Epithelial cell of prostate (primary cell): Measurements from ENCODE around the gene GBE1.
A peak's percentile ranks its signal among the peaks of the same experiment; 100 is the strongest.
"Not testable (repeated sequence)": the region's sequence is repeated elsewhere in the genome, so short reads cannot be mapped to it uniquely, and the experiment has no call there.

Experiments used
- DNase-seq: peaks from one replicate; pipeline ENCODE4 v3.0.0-alpha.2; 2011; ENCODE audit warnings: low read depth, low spot score
- H3K27ac ChIP-seq: fragments of 450-650 bp; 2 replicates; pipeline ENCODE4 v1.5.1; 2017; ENCODE audit warnings: mild to moderate bottlenecking

Gene GBE1

DNA sequence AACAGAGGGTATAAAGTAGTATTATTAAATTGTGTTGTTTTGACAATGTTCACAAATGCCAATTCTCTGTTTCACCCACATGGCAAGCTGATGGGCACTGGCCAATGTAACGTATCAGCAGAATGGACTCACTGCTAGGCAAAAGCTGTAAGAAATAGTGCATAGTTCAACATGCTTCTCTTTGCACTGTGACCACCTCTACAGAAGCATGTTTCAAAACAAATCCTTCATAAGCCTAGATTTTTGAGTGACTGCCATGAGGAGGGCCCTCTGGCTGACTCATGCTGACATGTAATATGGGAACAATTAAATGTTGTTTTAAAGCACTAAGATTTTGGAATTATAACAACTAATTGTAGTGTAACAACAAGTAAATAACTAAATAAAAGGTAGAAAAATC is 3.2 kb downstream of the GBE1 start:
- DNase-seq, result no peak
- no peak overlapping the region for H3K27ac ChIP-seq

DNA sequence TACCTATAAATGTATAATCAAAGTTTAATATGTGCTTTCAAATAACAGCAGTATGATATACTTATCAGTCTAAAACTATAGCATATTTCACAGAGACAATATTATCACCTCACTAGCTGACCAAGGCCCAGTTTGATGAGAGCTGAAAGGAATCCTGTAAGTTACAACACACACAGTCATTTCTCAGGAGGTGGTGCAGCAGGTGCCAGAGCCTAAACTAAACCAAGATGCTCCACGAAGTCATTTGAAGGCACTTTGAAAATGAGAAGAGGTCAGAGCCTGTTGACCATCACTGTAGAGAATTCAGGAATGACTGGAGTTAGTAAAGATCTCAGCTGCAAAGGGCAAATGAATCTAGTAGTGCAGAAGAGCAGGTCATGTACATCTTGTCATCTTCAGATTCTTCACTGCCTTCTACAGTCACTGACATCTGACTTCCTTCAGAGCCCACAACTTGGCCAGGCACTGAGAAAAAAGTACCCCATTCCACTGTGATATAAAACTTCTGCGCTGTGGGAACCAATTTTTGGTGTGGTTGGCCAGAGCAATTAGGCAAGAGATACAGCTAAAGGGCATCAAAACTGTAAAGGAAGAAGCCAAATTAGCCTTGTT is 7.9 kb downstream of the GBE1 start:
- no peak overlapping the region for H3K27ac ChIP-seq
- DNase-seq, result no peak

DNA sequence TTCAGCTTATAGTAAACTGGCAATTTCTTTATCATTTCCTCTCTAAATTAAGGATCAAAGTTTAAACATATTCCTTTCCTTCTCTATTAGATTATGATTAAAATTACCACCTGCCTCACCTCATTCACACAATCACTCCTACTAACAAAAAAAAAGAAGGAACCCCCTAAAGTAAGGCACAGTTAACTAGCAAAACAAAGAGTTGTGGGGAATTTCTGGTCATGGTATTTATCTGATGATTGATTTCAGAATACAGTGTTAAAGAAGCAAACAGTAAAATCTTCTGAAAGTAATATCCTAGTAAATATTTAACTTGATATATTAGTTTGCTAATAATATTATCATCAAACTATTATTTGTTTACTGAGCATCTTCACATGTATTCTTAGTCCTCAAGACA is 8.8 kb downstream of the GBE1 start:
- no peak for DNase-seq
- no peak overlapping the region for H3K27ac ChIP-seq

DNA sequence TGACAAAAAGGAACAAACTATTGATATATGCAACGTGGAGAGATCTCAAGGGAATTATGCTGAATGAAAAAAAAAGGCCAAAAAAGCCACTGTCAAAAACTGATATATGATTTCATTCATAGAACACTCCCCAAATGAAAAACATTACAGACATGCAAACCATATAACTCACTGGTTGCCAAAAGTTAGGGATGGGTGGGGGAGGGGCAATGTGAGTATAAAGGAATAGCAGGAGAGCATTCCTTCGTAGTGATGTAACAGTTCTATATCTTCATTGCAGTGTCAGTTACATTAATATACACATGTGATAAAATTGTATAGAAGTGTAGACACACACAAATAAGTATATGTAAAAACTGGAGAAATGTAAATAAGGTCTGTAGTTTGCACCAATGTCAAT is 12.2 kb downstream of the GBE1 start:
- H3K27ac ChIP-seq, result no peak overlapping the region
- DNase-seq, result no peak

DNA sequence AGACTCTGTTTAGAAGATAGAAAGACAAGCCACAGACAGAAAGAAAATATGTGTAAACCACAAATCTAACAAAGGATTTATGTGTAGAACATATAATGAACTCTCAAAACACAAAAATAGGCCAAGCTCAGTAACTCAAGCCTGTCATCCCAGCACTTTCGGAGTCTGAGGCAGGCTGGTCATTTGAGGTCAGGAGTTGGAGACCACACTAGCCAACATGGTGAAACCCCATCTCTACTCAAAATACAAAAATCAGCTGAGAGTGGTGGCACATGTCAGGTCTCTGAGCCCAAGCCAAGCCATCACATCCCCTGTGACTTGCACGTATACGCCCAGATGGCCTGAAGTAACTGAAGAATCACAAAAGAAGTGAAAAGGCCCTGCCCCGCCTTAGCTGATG is 14.2 kb downstream of the GBE1 start:
- not testable (repeated sequence) for DNase-seq, H3K27ac ChIP-seq

DNA sequence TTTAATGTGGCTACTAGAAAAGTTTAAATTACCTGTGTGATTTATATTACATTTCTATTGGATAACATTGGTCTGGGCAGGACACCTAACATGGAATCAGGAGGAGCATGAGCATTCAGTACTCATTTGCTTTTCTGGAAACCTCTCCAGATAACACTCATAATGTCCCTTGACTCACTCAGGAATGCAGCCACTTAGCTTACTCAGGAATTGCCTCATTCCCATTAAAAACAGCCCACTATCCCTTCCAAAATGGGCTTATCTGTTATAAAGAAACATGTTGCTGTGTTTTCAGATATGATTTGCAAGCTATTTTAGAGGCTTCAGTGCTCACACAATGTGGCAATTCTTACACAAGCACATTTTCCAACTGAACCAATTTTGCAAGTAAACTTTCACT is 17.1 kb downstream of the GBE1 start:
- peak overlapping the region; percentile 94 for H3K27ac ChIP-seq
- DNase-seq, result peak; percentile 40

DNA sequence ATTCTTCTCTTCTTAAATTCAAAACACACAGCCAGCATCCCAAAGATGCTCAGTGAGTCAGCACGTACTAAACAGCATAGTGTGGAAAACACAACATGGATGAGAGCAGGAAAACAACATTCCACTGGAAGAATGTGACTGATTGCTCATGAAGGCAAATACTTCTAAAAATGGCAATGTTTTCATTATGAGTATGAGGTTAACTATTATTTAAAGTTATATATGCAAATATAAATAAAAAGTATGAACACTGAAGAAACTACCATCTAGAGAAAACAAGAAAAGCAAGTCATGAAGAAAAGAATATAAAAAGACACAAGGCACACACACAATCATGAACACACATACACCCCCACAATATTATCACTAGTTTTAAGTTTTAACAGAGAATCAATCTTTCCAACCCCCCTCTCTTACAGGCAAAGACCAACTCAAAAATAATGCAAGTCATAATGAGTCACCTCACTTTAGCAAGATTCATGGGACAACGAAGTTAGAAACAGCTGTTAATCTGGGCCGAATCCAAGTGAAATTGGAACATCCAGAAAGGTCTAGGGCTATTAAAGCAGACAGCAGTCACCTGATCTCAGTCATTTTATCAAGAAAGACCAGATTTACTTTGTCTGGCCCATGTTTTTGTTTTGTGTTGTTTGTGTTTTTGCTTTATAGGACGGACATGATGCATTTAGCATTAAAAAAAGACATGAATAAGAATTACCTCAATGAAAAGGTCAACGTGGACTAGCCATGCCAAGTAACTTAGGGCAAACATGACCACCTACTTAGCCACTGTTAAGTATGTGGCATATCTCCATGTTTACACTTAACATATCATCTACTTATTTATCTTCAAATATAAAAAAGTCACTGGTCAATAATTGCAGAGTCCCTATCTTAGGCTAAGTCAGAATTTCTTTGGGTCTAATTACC is 18.1 kb downstream of the GBE1 start:
- peak; percentile 45 for DNase-seq
- peak overlapping the region; percentile 94 for H3K27ac ChIP-seq

DNA sequence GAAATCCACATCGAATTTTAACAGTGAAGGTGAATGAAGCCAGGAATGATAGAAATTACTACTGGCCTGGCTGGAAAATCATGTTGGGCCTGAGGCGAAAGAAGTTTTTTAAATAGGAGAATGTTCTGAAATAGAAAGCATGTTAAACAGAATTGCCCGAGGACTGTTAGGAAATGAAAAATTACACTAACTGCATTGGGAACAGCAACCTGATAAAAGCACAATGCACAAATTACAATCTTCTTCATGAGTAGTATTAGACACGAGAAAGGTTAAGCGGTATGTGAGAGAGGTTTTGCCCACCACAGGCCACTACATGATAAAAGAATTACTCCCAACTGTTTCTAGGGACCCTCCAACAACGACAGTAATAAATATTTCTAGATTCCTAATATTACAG is 18.9 kb downstream of the GBE1 start:
- peak overlapping the region; percentile 94 for H3K27ac ChIP-seq
- no peak for DNase-seq

DNA sequence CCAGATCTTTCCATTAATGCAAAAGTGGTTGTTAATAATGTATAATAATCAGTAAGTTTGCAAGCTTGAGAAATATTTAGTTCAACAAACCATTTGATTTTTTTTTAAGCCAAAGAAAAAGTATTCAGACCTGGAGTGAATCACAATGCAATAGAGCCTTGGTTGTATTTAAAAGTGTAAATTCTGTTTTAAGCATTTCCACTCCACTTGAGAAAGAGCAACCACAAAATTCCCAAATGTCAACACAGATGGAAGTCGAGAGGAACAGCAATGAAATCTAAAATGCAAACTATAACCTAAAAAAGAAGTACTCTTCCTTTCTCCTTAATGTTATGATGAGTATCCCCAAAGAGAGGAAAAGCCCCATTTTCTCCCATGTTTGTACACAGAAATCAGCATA is 20.2 kb downstream of the GBE1 start:
- DNase-seq, result no peak
- H3K27ac ChIP-seq, result no peak overlapping the region

DNA sequence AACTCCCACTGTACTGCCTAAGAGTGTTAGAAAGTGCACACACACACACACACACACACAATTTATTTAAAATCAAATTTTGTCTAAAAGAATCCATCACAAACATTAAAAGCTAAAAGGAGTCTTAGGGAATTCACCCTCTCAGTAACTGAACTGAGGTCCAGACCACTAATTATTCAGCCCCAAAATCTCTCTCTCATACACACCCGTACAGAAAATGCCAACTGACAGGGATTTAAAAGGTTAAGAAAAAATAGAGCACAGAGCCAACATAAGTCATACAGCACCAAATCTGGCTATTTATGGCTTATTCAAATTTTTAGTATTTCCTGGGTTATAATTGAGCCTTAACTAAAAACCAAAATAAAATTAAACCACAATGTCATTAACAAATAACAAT is 20.7 kb downstream of the GBE1 start:
- no peak overlapping the region for H3K27ac ChIP-seq
- DNase-seq, result no peak

DNA sequence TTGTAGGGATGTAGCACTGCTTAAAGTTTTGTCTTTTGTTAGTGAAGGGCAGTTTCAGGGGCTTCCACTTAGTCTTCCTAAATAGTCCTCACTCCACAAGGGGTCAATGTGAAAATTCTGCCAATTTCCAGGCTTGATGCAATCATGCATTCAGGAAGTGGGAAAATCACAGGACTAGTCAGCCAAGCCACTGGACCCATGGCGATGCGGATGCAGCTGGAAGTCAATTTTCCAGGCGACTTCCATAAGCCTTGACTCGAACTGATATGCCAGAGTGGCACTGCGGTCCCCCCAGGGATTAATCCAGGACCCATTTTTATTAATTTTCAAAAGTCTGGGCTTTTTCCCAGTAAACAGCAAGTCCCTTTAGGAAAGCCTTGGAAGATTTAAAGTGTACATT is 26.1 kb downstream of the GBE1 start:
- DNase-seq, result no peak
- H3K27ac ChIP-seq, result peak overlapping the region; percentile 63

DNA sequence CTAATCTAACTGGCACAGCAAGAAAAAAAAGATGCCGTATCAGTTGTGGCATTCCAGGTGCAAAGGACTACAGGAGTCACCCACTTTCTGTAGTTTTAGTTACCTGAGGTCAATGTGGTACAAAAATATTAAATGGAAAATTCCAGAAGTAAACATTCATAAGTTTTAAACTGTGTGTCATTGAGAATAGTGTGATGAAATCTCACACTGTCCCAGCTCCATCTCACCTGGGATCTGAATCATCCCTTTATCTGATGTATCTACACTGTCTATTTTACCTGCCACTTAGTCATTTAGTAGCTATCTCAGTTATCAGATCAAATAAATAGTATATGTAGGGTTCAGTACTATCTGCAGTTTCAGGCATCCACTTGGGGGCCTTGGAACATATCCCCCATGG is 26.7 kb downstream of the GBE1 start:
- peak; percentile 43 for DNase-seq
- peak overlapping the region; percentile 63 for H3K27ac ChIP-seq

DNA sequence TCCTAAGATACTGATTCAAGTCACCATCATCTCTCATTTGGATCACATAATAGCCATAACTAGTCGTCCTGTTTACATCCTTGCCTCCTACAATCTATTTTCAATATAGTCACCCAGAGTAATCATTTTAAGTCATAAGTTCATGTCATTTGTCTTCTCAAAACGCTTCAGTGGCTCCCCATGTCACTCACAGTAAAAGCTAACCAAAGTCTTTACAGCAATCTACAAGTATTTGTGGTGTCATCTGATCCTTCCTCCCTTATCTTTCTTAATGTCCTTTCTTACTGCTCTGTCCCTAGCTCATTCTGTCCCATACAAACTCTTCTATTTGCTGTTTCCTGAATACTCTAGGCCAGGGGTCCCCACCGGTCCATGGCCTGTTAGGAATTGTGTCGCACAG is 28.8 kb downstream of the GBE1 start:
- H3K27ac ChIP-seq, result no peak overlapping the region
- DNase-seq, result no peak

DNA sequence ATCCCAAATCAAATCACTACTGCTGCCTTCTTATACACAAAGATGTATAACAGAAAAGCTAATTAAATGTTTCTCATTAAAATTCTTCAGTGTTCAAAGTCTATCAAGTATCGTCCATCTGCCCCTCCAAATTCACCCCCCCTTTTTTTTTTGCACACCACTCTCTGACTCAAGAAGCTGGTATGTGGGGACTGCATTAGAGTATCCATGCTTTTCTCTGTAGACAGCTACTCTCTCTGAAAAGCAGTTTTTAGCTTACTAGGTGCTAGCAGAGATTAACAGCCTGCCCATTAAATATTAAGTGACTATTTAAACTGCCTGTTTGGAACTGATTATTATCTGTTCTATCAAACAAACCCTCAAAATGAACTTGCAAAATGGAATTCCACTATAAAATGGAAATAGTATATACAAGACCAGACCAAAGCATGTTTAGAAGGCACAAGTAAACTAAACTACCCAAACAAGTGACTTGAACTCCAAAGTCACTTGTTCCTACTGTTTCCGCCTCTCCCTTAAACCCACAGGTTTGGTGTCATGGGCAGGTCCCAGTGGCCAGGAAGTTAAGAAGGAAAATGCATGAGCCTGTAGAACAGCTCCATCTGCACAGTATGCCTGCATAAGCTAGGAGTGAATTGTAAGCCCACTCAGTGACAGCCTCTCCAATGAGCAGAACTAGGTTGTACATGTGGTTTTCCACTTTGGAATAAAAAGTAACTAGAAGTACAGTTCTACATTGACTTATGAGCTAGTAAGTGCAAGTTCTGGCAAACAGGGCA is 32.5 kb downstream of the GBE1 start:
- no peak overlapping the region for H3K27ac ChIP-seq
- DNase-seq, result no peak

DNA sequence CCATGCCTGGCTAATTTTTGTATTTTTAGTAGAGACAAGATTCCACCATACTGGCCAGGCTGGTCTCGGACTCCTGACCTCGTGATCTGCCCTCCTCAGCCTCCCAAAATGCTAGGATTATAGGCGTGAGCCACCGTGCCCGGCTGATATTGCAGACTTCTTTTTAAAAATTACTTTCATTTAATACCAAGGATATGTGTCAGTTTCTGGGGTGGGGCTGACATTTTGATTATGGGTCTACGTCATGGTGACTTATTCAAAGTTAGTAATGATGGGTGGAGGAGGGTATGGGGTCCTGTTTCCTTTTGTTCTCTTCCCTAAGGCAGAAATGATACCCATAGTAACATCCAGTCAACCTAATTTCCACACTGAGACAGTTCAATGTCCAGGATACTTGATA is 34.7 kb downstream of the GBE1 start:
- no peak for DNase-seq
- peak overlapping the region; percentile 68 for H3K27ac ChIP-seq

DNA sequence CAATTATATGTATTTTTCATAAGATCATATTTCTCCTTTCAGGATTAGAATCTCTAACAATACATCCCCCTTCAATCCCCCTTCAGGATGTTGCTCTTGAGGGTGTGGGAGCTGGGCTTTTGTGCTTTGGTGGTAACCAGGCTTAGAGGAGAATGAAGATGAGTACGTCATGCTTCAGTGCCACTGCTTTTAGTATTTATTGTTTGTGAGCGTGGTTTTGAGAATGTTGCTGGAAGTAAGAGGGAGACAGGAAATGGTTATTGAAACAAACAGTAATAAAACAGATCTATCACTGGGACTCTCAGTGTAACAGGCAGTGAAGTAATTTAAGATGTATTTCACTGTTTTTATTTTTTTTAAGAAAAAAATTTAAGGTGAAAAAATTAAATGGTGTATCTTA is 35.3 kb downstream of the GBE1 start:
- DNase-seq, result no peak
- peak overlapping the region; percentile 68 for H3K27ac ChIP-seq

DNA sequence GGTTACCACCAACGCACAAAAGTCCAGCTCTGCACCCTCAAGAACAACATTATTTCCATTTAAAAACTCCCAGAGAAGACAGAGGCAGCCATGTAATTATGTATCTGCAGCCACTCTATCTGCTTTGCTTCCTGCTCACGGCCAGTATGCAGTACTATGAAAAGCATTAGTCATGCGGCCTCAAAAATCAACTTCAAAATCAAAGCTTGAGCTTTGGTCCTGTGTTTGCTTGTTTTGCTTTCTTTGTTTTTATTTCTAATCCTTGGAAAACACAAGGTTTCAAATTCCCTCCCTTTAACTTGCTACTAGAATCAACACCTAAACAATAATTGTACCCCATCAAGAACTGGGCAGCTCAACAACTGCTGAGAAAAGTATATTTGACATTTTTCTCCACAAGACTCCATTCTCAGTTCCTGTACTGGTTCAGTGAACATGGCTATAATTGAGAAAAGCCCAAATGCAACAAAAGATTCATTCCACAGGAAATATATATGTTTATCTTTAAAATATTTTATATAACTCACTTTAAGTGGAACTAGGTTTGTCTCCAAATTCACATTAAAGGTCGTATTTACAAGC is 37.6 kb downstream of the GBE1 start:
- H3K27ac ChIP-seq, result no peak overlapping the region
- DNase-seq, result no peak

DNA sequence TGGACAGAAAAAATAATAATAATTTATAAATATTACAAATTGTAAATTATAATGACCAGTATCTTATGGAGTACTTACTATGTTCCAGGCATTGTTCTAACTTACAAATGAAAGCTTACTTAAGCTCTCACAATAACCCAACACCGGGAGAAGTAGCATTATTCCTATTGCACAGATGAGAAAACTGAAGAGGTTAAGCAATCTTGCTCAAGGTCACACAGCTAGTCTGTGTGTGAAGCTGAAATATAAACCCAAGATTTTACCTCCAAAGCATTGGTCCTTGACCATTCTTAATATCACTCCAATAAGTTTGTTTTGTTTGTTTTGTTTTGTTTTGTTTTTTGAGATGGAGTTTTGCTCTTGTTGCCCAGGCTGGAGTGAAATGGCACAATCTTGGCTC is 43.1 kb downstream of the GBE1 start:
- H3K27ac ChIP-seq, result no peak overlapping the region
- DNase-seq, result no peak

DNA sequence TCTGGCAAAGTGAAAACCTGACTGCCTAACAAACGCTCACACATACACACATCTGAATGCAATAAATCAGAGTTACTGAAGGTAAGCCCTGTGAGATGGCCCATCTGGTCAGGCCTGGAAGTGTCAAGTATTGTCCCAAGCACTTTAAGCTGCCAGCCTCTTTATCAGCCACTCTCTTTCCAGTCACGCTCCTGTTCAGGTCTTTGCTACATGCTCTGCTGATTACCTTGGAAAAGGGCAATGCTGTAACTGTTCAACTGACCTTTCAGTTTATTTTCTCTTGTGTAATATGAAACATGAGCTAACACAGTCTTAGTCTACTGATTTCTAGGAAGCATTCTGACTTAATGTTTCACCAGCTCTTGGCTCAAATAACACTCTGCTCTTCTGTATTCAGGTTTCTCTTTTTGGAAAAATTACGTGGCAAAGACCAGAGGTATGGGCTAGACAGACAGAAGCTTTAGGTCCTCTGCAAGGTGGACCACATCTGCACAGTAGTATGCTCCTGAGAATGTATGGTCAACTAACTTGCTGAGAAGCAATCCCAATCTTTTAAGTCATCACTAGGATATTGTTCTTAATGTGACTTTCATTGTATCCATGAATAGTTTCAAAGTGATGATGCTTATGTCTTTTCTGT is 44.5 kb downstream of the GBE1 start:
- no peak overlapping the region for H3K27ac ChIP-seq
- no peak for DNase-seq

DNA sequence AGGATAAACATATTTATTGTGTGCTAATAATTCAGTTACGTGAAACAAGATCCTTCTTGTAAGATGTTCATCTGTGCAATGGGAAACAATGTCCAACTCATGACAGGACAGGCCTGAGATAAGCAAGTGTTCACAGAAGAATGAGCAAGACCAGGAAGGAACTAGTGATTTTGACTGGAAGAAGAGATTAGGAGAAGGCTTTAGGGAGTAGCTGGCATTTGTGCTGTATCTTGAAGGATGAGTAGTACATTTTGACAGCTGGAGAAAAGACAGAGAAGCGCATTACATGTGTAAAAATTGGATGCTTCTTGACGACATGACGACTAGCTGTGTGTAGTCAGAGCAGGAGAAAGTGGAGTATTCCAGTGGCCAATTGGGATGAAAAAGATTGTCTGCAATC is 48.4 kb downstream of the GBE1 start:
- DNase-seq, result peak; percentile 51
- no peak overlapping the region for H3K27ac ChIP-seq
